Neural progenitor cell (in vitro differentiated cells): ENCODE measurements around the gene C1orf74.

Source experiments
- CTCF ChIP-seq: fragments of 200-600 bp; sonication (generic); IDR thresholded peaks from 2 replicates; pipeline ENCODE4 v1.5.1; 2017; ENCODE audit warnings: antibody characterized with exemption, mild to moderate bottlenecking
- EZH2 ChIP-seq: fragments of 200-600 bp; sonication (generic); IDR thresholded peaks from 2 replicates; pipeline ENCODE4 v1.6.1; 2017; ENCODE audit warnings: antibody characterized with exemption, mild to moderate bottlenecking, moderate library complexity

- peak; percentile 83 for TF ChIP-seq CTCF
- TF ChIP-seq EZH2, result no peak
These were observed 39.0 kb upstream of the C1orf74 start for GRCh38 chr1:209823143-209824041.
